Ascending aorta (tissue), 2 donors: ENCODE data around the gene RABGAP1L. TPM values are rescaled to one million over a fixed set of nuclear protein-coding genes. Genes with fewer than 3 reads are reported as not detected.

ENCODE experiments used
- DNase-seq, 2 donors: peaks; one replicate each; pipeline ENCODE4 v3.0.0-alpha.2; 2019; ENCODE audit warnings: low spot score in 2 of 2
- H3K27ac ChIP-seq, 2 donors: fragments of 200-600 bp; sonication (generic); one replicate each; pipeline ENCODE4 v1.5.1; 2016 to 2017; ENCODE audit warnings: mild to moderate bottlenecking in 1 of 2
- H3K27me3 ChIP-seq: fragments of 200-600 bp; sonication (generic); one replicate; pipeline ENCODE4 v1.5.1; 2017
- H3K36me3 ChIP-seq, 2 donors: fragments of 200-600 bp; sonication (generic); one replicate each; pipeline ENCODE4 v1.5.1; 2016
- H3K4me1 ChIP-seq, 2 donors: fragments of 200-600 bp; sonication (generic); one replicate each; pipeline ENCODE4 v1.5.1; 2016 to 2017; ENCODE audit warnings: mild to moderate bottlenecking in 1 of 2
- H3K4me3 ChIP-seq, 2 donors: fragments of 200-600 bp; sonication (generic); one replicate each; pipeline ENCODE4 v1.5.1; 2016 to 2017; ENCODE audit warnings: mild to moderate bottlenecking in 1 of 2
- H3K9me3 ChIP-seq, 2 donors: fragments of 200-600 bp; sonication (generic); one replicate each; pipeline ENCODE4 v1.5.1; 2016
- CTCF ChIP-seq, 3 experiments: fragments of 200-600 bp in 2 of 3; fragments of 450-650 bp in 1 of 3; sonication (generic) in 2 of 3; IDR thresholded peaks; one replicate each; pipeline ENCODE4 v1.5.1; 2016 to 2019; ENCODE audit warnings: antibody characterized with exemption in 3 of 3, mild to moderate bottlenecking in 1 of 3, moderate library complexity in 1 of 3
- intact Hi-C: fragments of 100-400 bp; cut with DNase I; formaldehyde crosslinking; loops from one replicate; pipeline ENCODE4 v1.15.1; 2023
- total RNA-seq: library from RNA; depleted of rRNA; stranded (reverse); fragments of >200 nt; gene quantifications from one replicate; pipeline ENCODE4 v1.1.0, GENCODE V29; 2016

RABGAP1L gene
- total RNA-seq, 1 donor from 2014 or later, result 48.4 TPM

- Histone ChIP-seq H3K36me3 (no peaks in the 10 kb centered on the region), H3K27ac (no peak overlapping the region), H3K4me3 (no peak overlapping the region), H3K9me3 (no peaks in the 10 kb centered on the region), H3K4me1 (no peaks in the 10 kb centered on the region), H3K27me3 (no peaks in the 10 kb centered on the region)
- no peak for TF ChIP-seq CTCF (IDR thresholded peaks at IDR 0.05)
- no peak for DNase-seq
- intact Hi-C loops, result no loop called here
Measured at GRCh38 chr1:174696026-174696821, 536.9 kb downstream of the RABGAP1L start.

- H3K4me3 ChIP-seq, result no peak overlapping the region
- no peaks in the 10 kb centered on the region for H3K4me1 ChIP-seq
- no peak overlapping the region for H3K27ac ChIP-seq
- DNase-seq, result no peak
- H3K36me3 ChIP-seq, result peaks cover 0 to 7% of the 10 kb centered on the region in 2 donors
- intact Hi-C loops, result no loop called here
- TF ChIP-seq CTCF (IDR thresholded peaks at IDR 0.05), result no peak
- H3K9me3 ChIP-seq, result no peaks in the 10 kb centered on the region
- no peaks in the 10 kb centered on the region for H3K27me3 ChIP-seq
Measured at GRCh38 chr1:174700314-174700713, 541.0 kb downstream of the RABGAP1L start.

- no peaks in the 10 kb centered on the region for H3K4me1 ChIP-seq
- intact Hi-C loops, result no loop called here
- DNase-seq, result no peak
- H3K27ac ChIP-seq, result no peak overlapping the region
- peaks cover 0 to 7% of the 10 kb centered on the region in 2 donors for H3K36me3 ChIP-seq
- TF ChIP-seq CTCF (IDR thresholded peaks at IDR 0.05), result no peak
- no peaks in the 10 kb centered on the region for H3K27me3 ChIP-seq
- H3K4me3 ChIP-seq, result no peak overlapping the region
- no peaks in the 10 kb centered on the region for H3K9me3 ChIP-seq
Measured at GRCh38 chr1:174700775-174701174, 541.5 kb downstream of the RABGAP1L start.

GRCh38 chr1:174701565-174701964 is 542.2 kb downstream of the RABGAP1L start:
- no peak overlapping the region for H3K27ac ChIP-seq
- H3K36me3 ChIP-seq, result peaks cover 0 to 7% of the 10 kb centered on the region in 2 donors
- H3K4me3 ChIP-seq, result no peak overlapping the region
- DNase-seq, result no peak
- H3K4me1 ChIP-seq, result no peaks in the 10 kb centered on the region
- H3K27me3 ChIP-seq, result no peaks in the 10 kb centered on the region
- no peaks in the 10 kb centered on the region for H3K9me3 ChIP-seq
- TF ChIP-seq CTCF (IDR thresholded peaks at IDR 0.05), result no peak
- intact Hi-C loops, result no loop called here

- Histone ChIP-seq H3K4me3 (no peak overlapping the region), H3K4me1 (no peaks in the 10 kb centered on the region), H3K9me3 (no peaks in the 10 kb centered on the region), H3K36me3 (peaks cover 0 to 7% of the 10 kb centered on the region in 2 donors), H3K27ac (no peak overlapping the region), H3K27me3 (no peaks in the 10 kb centered on the region)
- intact Hi-C loops, result no loop called here
- DNase-seq, result no peak
- TF ChIP-seq CTCF (IDR thresholded peaks at IDR 0.05), result no peak
Measured at GRCh38 chr1:174702011-174702410, 542.7 kb downstream of the RABGAP1L start.
